CD14-positive monocyte (primary cell): Measurements from ENCODE around the gene SLC38A3. TPM values are rescaled to one million over a fixed set of nuclear protein-coding genes. Genes with fewer than 3 reads are reported as not detected.

Experiments used
- DNase-seq, 3 donors: peaks; one replicate each; pipeline ENCODE4 v3.0.0-alpha.2; 2011 to 2022
- H2AFZ ChIP-seq: 2 replicates; pipeline ENCODE4 v1.6.0; 2012; ENCODE audit warnings: mild to moderate bottlenecking, low read depth, low read length, inconsistent platforms; ENCODE audit not compliant: insufficient read depth, poor library complexity, severe bottlenecking
- H3K27ac ChIP-seq, 2 donors: 1 replicate in 1 of 2; 2 replicates in 1 of 2; pipeline ENCODE4 v1.5.1; 2012 to 2013; ENCODE audit warnings: low read length in 2 of 2, control low read depth in 1 of 2, inconsistent platforms in 1 of 2, low read depth in 1 of 2, mild to moderate bottlenecking in 1 of 2
- H3K27me3 ChIP-seq, 2 donors: one replicate each; pipeline versions ENCODE4 v1.6.0 to v1.6.1; 2011 to 2013; ENCODE audit warnings: low read length in 2 of 2; ENCODE audit not compliant: control insufficient read depth in 2 of 2, insufficient read depth in 2 of 2
- H3K36me3 ChIP-seq, 2 donors: replicated peaks in 1 of 2; 1 replicate in 1 of 2; 2 replicates in 1 of 2; pipeline versions ENCODE4 v1.5.1 to v1.6.1; 2012 to 2013; ENCODE audit warnings: low read length in 2 of 2, control low read depth in 1 of 2, inconsistent platforms in 1 of 2, mild to moderate bottlenecking in 1 of 2; ENCODE audit not compliant: insufficient read depth in 2 of 2, control insufficient read depth in 1 of 2
- H3K4me1 ChIP-seq, 2 donors: 1 replicate in 1 of 2; 2 replicates in 1 of 2; pipeline versions ENCODE4 v1.5.1 to v1.6.1; 2012 to 2013; ENCODE audit warnings: low read length in 2 of 2, control low read depth in 1 of 2, inconsistent platforms in 1 of 2, mild to moderate bottlenecking in 1 of 2, moderate library complexity in 1 of 2; ENCODE audit not compliant: insufficient read depth in 2 of 2, control insufficient read depth in 1 of 2
- H3K4me2 ChIP-seq: replicated peaks from 2 replicates; pipeline ENCODE3; 2012; ENCODE audit warnings: low read length, moderate library complexity, mild to moderate bottlenecking; ENCODE audit not compliant: poor library complexity, severe bottlenecking; ENCODE audit errors: extremely low read depth
- H3K4me3 ChIP-seq, 3 experiments: fragments of 200-600 bp in 1 of 3; sonication (generic) in 1 of 3; replicated peaks in 1 of 3; 1 replicate in 2 of 3; 2 replicates in 1 of 3; pipeline ENCODE4 v1.5.1; 2011 to 2013; ENCODE audit warnings: low read length in 3 of 3, mild to moderate bottlenecking in 3 of 3, control low read depth in 2 of 3, low read depth in 2 of 3, inconsistent platforms in 1 of 3, moderate library complexity in 1 of 3
- H3K79me2 ChIP-seq: 2 replicates; pipeline ENCODE4 v1.6.0; 2012; ENCODE audit warnings: mild to moderate bottlenecking, control low read depth, inconsistent platforms, low read length, moderate library complexity; ENCODE audit not compliant: insufficient read depth
- H3K9ac ChIP-seq: 2 replicates; pipeline ENCODE4 v1.6.0; 2017; ENCODE audit warnings: low read length, mild to moderate bottlenecking; ENCODE audit not compliant: insufficient read depth, poor library complexity, severe bottlenecking
- H3K9me3 ChIP-seq, 2 donors: replicated peaks in 1 of 2; 1 replicate in 1 of 2; 2 replicates in 1 of 2; pipeline versions ENCODE4 v1.5.1 to v1.6.1; 2012 to 2013; ENCODE audit warnings: low read length in 2 of 2, control low read depth in 1 of 2; ENCODE audit not compliant: control insufficient read depth in 1 of 2, insufficient read depth in 1 of 2
- H4K20me1 ChIP-seq: 2 replicates; pipeline ENCODE4 v1.6.0; 2012; ENCODE audit warnings: mild to moderate bottlenecking, low read length, control low read depth, moderate library complexity; ENCODE audit not compliant: insufficient read depth
- H3K27ac Mint-ChIP-seq, 7 donors: one replicate each; pipeline ENCODE4 v1.8.0; 2020; ENCODE audit warnings: mild to moderate bottlenecking in 7 of 7, mixed read lengths in 7 of 7, moderate library complexity in 6 of 7, inconsistent platforms in 2 of 7
- H3K27me3 Mint-ChIP-seq, 3 donors: one replicate each; pipeline ENCODE4 v1.8.0; 2021 to 2022; ENCODE audit warnings: low read depth in 3 of 3, mild to moderate bottlenecking in 3 of 3, mixed read lengths in 3 of 3, moderate library complexity in 3 of 3, inconsistent platforms in 1 of 3
- H3K36me3 Mint-ChIP-seq, 2 donors: one replicate each; pipeline ENCODE4 v1.8.0; 2020; ENCODE audit warnings: mixed read lengths in 2 of 2, inconsistent platforms in 1 of 2, mild to moderate bottlenecking in 1 of 2
- H3K4me1 Mint-ChIP-seq: one replicate; pipeline ENCODE4 v1.8.0; 2020; ENCODE audit warnings: mild to moderate bottlenecking, mixed read lengths
- H3K4me3 Mint-ChIP-seq, 2 donors: one replicate each; pipeline ENCODE4 v1.8.0; 2020; ENCODE audit warnings: mild to moderate bottlenecking in 2 of 2, mixed read lengths in 2 of 2, moderate library complexity in 1 of 2
- H3K9me3 Mint-ChIP-seq, 7 donors: one replicate each; pipeline ENCODE4 v1.8.0; 2020 to 2022; ENCODE audit warnings: mixed read lengths in 7 of 7, mild to moderate bottlenecking in 6 of 7, moderate library complexity in 6 of 7, inconsistent platforms in 2 of 7
- WGBS: methylation state at CpG from one replicate; pipeline ENCODE4 v1.1.5; 2013; ENCODE audit warnings: missing lambda C conversion rate; ENCODE audit not compliant: insufficient coverage; 5-methylcytosine and 5-hydroxymethylcytosine counted together
- intact Hi-C, 2 donors: fragments of 100-400 bp; cut with micrococcal nuclease; formaldehyde crosslinking; loops; one replicate each; pipeline versions ENCODE4 v1.15.0 to v1.15.1; 2023
- polyA plus RNA-seq, 3 donors: library from polyadenylated mRNA; depleted of rRNA in 1 of 3; unstranded in 2 of 3; stranded (reverse) in 1 of 3; fragments of 300-500 nt in 2 of 3; fragments of >200 nt in 1 of 3; fragmentation: Illumina TruSeq in 2 of 3; gene quantifications; 1 replicate in 2 of 3; 2 replicates in 1 of 3; pipeline ENCODE4 v1.2.3, GENCODE V29; 2012 to 2021
- TF ChIP-seq, protein P1 (sequence below): fragments of 200-600 bp; IDR thresholded peaks from one replicate; pipeline ENCODE4 v1.8.0; 2022; ENCODE audit warnings: antibody characterized with exemption, mild to moderate bottlenecking

SLC38A3 gene
- polyA plus RNA-seq, 3 donors, result not detected

DNA sequence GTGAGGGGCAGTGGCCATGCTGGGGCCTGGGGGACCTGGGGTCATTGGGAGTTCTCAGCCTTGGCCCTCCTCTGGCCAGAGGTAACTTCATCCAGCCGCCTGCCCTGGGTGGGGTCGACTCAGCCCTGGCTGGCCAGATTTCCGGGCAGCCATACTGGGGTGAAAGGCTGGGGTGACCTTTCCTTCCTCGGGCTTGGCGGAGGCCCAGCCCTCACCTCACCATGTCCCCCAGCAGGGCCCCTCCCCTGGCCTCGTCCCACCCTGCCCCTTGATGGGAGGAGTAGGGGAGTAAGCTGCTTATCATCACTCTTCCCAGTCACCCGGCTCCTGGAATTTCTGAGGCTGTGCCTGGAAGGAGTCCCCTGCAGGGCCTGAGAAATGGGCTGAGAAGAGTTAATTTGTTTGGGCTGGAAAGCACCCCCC is 44.5 kb upstream of the SLC38A3 start:
- DNase-seq, result no peak

DNA sequence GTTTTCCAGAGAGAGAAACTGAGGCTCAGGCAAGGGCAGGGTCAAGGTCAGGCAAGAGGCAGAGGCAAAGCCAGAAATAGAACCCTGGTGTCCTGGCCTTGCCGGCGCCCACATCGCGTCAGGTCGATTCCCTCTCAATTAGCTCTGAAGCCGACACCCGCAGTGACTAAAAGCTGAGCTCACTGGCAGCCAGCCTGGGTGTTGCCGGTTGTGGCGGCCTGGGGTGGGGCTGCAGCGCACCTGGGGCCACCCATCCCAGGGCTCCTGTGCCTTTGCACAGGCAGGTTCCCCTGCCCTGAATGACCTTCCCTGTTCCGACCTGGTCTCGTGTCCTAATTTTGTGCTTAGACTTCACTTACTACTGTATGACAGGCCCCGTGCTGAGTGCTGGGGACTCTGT is 43.8 kb upstream of the SLC38A3 start:
- H3K27ac Mint-ChIP-seq, result no peak overlapping the region
- peaks cover 8% of the 10 kb centered on the region for H3K4me1 Mint-ChIP-seq
- no peak overlapping the region for H3K9ac ChIP-seq
- TF ChIP-seq, protein P1, sequence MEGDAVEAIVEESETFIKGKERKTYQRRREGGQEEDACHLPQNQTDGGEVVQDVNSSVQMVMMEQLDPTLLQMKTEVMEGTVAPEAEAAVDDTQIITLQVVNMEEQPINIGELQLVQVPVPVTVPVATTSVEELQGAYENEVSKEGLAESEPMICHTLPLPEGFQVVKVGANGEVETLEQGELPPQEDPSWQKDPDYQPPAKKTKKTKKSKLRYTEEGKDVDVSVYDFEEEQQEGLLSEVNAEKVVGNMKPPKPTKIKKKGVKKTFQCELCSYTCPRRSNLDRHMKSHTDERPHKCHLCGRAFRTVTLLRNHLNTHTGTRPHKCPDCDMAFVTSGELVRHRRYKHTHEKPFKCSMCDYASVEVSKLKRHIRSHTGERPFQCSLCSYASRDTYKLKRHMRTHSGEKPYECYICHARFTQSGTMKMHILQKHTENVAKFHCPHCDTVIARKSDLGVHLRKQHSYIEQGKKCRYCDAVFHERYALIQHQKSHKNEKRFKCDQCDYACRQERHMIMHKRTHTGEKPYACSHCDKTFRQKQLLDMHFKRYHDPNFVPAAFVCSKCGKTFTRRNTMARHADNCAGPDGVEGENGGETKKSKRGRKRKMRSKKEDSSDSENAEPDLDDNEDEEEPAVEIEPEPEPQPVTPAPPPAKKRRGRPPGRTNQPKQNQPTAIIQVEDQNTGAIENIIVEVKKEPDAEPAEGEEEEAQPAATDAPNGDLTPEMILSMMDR, result no peak
- no peak overlapping the region for H2AFZ ChIP-seq
- no peaks in the 10 kb centered on the region for H3K4me1 ChIP-seq
- H3K9me3 Mint-ChIP-seq, result peaks cover 0 to 8% (median 0%) of the 10 kb centered on the region in 7 donors
- H3K27ac ChIP-seq, result no peak overlapping the region
- H3K36me3 ChIP-seq, result no peaks in the 10 kb centered on the region
- no peak overlapping the region for H3K4me3 ChIP-seq
- no peaks in the 10 kb centered on the region for H3K36me3 Mint-ChIP-seq
- no peaks in the 10 kb centered on the region for H4K20me1 ChIP-seq
- no peak overlapping the region for H3K4me3 Mint-ChIP-seq
- no peak overlapping the region for H3K4me2 ChIP-seq
- H3K27me3 Mint-ChIP-seq, result peaks cover 17 to 31% (median 30%) of the 10 kb centered on the region in 3 donors
- H3K27me3 ChIP-seq, result peaks cover 7 to 22% of the 10 kb centered on the region in 2 donors
- 91% methylated on average over 13 of the region's 13 CpGs for WGBS
- no peaks in the 10 kb centered on the region for H3K79me2 ChIP-seq
- H3K9me3 ChIP-seq, result peaks cover 0 to 7% of the 10 kb centered on the region in 2 donors
- intact Hi-C loops, result no loop called here
- DNase-seq, result no peak

More for the DNA sequence above, 44.5 kb upstream of the SLC38A3 start:
- no peak overlapping the region for H3K27ac Mint-ChIP-seq
- H3K27me3 Mint-ChIP-seq, result peaks cover 24 to 34% (median 34%) of the 10 kb centered on the region in 3 donors
- no peak overlapping the region for H3K27ac ChIP-seq
- no peaks in the 10 kb centered on the region for H3K36me3 ChIP-seq
- peaks cover 4 to 5% of the 10 kb centered on the region in 2 donors for H3K36me3 Mint-ChIP-seq
- H3K9me3 ChIP-seq, result peaks cover 0 to 15% of the 10 kb centered on the region in 2 donors
- H3K4me1 Mint-ChIP-seq, result peaks cover 16% of the 10 kb centered on the region
- no peak overlapping the region for H2AFZ ChIP-seq
- intact Hi-C loops, result no loop called here
- TF ChIP-seq, protein P1, result no peak
- peaks cover 4 to 5% of the 10 kb centered on the region in 2 donors for H3K4me1 ChIP-seq
- no peaks in the 10 kb centered on the region for H3K79me2 ChIP-seq
- H3K9me3 Mint-ChIP-seq, result peaks cover 0 to 16% (median 4%) of the 10 kb centered on the region in 7 donors
- no peak overlapping the region for H3K4me2 ChIP-seq
- no peak overlapping the region for H3K9ac ChIP-seq
- no peak overlapping the region for H3K4me3 Mint-ChIP-seq
- H4K20me1 ChIP-seq, result peaks cover 7% of the 10 kb centered on the region
- peaks cover 14 to 30% of the 10 kb centered on the region in 2 donors for H3K27me3 ChIP-seq
- no peak overlapping the region for H3K4me3 ChIP-seq
- no CpG with 5 or more reads among the region's 7 CpGs for WGBS
